ENCODE measurements around the gene VENTX.

VENTX gene

GRCh38 chr10:133271521-133272300 is 34.1 kb downstream of the VENTX start:
- no peak for DNase-seq (ENCODE audit: low read depth, low spot score)

GRCh38 chr10:133272301-133272963 is 34.8 kb downstream of the VENTX start:
- no peak for DNase-seq (ENCODE audit: low read depth, low spot score)

- no peak for DNase-seq (ENCODE audit: low read depth, low spot score)
Measured at GRCh38 chr10:133272964-133273420, 35.3 kb downstream of the VENTX start.

GRCh38 chr10:133273534-133274143 is 36.0 kb downstream of the VENTX start:
- no peak for DNase-seq (ENCODE audit: low read depth, low spot score)

- DNase-seq (ENCODE audit: low read depth, low spot score): peak; percentile 72
Measured at GRCh38 chr10:133274751-133275683, 37.4 kb downstream of the VENTX start.

- DNase-seq (ENCODE audit: low read depth, low spot score): no peak
Measured at GRCh38 chr10:133275684-133276092, 38.0 kb downstream of the VENTX start.

GRCh38 chr10:133276100-133276434 is 38.4 kb downstream of the VENTX start:
- no peak for DNase-seq (ENCODE audit: low read depth, low spot score)

- no peak for DNase-seq (ENCODE audit: low read depth, low spot score)
Measured at GRCh38 chr10:133276435-133277201, 39.0 kb downstream of the VENTX start, which contains the start of gene ADAM8. Gene ADAM8, minus strand, starts transcription at chr10:133276868. Its CDS starts 51 bp downstream, at chr10:133276817.

GRCh38 chr10:133277277-133277992 is 39.8 kb downstream of the VENTX start:
- no peak for DNase-seq (ENCODE audit: low read depth, low spot score)

GRCh38 chr10:133277993-133278576 is 40.4 kb downstream of the VENTX start:
- DNase-seq (ENCODE audit: low read depth, low spot score): no peak

- DNase-seq (ENCODE audit: low read depth, low spot score): no peak
Measured at GRCh38 chr10:133278577-133279265, 41.1 kb downstream of the VENTX start.

- no peak for DNase-seq (ENCODE audit: low read depth, low spot score)
Measured at GRCh38 chr10:133279326-133280226, 41.9 kb downstream of the VENTX start.

- DNase-seq (ENCODE audit: low read depth, low spot score): no peak
Measured at GRCh38 chr10:133280391-133281059, 42.9 kb downstream of the VENTX start.

GRCh38 chr10:133281084-133281483 is 43.4 kb downstream of the VENTX start:
- no peak for DNase-seq (ENCODE audit: low read depth, low spot score)

- no peak for DNase-seq (ENCODE audit: low read depth, low spot score)
Measured at GRCh38 chr10:133281628-133282372, 44.1 kb downstream of the VENTX start.

GRCh38 chr10:133282846-133283390 is 45.3 kb downstream of the VENTX start:
- DNase-seq (ENCODE audit: low read depth, low spot score): no peak

All from activated CD4-positive, CD25-positive, alpha-beta regulatory T cell treated with anti-CD3 and anti-CD28 coated beads, Interleukin-2, amount 50 U/mL, for 16 hours (primary cell).